NCI-H1105 treated with DMSO at 0.1 percent for 48 hours (cell line): ENCODE results near the gene STYK1.
"Not testable (repeated sequence)": the region's sequence is repeated elsewhere in the genome, so short reads cannot be mapped to it uniquely, and the experiment has no call there.

Experiments
- DNase-seq: peaks from one replicate; lab custom pipeline; 2025; lab: John Stamatoyannopoulos, UW

The STYK1 gene

GRCh38 chr12:10620078-10620779 lies 53.6 kb downstream of the STYK1 start:
- no peak for DNase-seq

- no peak for DNase-seq
These were observed 55.4 kb downstream of the STYK1 start for GRCh38 chr12:10618338-10618987.

GRCh38 chr12:10617863-10618262 lies 56.0 kb downstream of the STYK1 start:
- DNase-seq: no peak

- no peak for DNase-seq
These were observed 58.3 kb downstream of the STYK1 start for GRCh38 chr12:10615532-10615931.

GRCh38 chr12:10614056-10614370 lies 59.8 kb downstream of the STYK1 start:
- no peak for DNase-seq

GRCh38 chr12:10613349-10614055 lies 60.4 kb downstream of the STYK1 start, which contains the start of gene MAGOHB:
MAGOHB (minus strand) TSS chr12:10613609; CDS start chr12:10613532, 77 bp downstream.
- peak; percentile 90 for DNase-seq

GRCh38 chr12:10612984-10613348 lies 60.9 kb downstream of the STYK1 start:
- peak; percentile 44 for DNase-seq

GRCh38 chr12:10612110-10612509 lies 61.7 kb downstream of the STYK1 start:
- no peak for DNase-seq

GRCh38 chr12:10611258-10611657 lies 62.6 kb downstream of the STYK1 start:
- not testable (repeated sequence) for DNase-seq

- DNase-seq: no peak
These were observed 63.7 kb downstream of the STYK1 start for GRCh38 chr12:10610188-10610587.

- DNase-seq: no peak
These were observed 65.9 kb downstream of the STYK1 start for GRCh38 chr12:10607885-10608458.

- no peak for DNase-seq
These were observed 72.0 kb downstream of the STYK1 start for GRCh38 chr12:10601860-10602259.

- DNase-seq: no peak
These were observed 72.9 kb downstream of the STYK1 start for GRCh38 chr12:10600988-10601387.

GRCh38 chr12:10595881-10596280 lies 78.0 kb downstream of the STYK1 start:
- no peak for DNase-seq

- DNase-seq: no peak
These were observed 82.9 kb downstream of the STYK1 start for GRCh38 chr12:10590966-10591365.

GRCh38 chr12:10584415-10584814 lies 89.4 kb downstream of the STYK1 start:
- no peak for DNase-seq

GRCh38 chr12:10582704-10583103 lies 91.1 kb downstream of the STYK1 start:
- DNase-seq: no peak

GRCh38 chr12:10582133-10582532 lies 91.7 kb downstream of the STYK1 start:
- DNase-seq: not testable (repeated sequence)

- DNase-seq: no peak
These were observed 99.5 kb downstream of the STYK1 start for GRCh38 chr12:10574307-10574706.

GRCh38 chr12:10572021-10572490 lies 101.8 kb downstream of the STYK1 start:
- not testable (repeated sequence) for DNase-seq

GRCh38 chr12:10571141-10571540 lies 102.7 kb downstream of the STYK1 start:
- no peak for DNase-seq
